ENCODE results near the gene VPS13C.

DNA sequence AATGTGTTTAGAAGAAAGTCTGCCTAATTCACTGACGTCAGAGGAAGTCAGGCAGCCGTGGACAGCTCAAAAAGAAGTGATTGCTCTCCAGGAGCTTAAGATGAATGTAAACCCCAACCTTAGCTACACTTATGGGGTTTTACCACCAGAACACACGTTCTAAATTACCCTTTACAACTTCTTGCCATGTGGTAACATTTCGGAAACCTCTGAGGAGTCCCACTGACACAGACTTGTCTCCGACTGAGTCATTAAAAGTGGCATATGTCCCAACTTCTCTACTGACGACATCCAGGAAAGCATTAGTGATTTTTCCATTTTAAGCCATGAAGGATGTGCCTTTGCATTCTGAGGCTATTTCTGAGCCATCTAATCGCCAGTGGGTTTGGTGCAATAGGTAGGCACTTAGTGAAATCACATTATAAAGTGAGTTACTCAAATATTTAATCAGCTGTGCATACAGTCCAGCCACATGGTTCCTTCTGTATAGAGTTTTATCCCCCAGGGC, 38.9 kb upstream of the VPS13C start:
- no peak for TF ChIP-seq POLR2A (IDR thresholded peaks at IDR 0.05)
- TF ChIP-seq, protein P1, sequence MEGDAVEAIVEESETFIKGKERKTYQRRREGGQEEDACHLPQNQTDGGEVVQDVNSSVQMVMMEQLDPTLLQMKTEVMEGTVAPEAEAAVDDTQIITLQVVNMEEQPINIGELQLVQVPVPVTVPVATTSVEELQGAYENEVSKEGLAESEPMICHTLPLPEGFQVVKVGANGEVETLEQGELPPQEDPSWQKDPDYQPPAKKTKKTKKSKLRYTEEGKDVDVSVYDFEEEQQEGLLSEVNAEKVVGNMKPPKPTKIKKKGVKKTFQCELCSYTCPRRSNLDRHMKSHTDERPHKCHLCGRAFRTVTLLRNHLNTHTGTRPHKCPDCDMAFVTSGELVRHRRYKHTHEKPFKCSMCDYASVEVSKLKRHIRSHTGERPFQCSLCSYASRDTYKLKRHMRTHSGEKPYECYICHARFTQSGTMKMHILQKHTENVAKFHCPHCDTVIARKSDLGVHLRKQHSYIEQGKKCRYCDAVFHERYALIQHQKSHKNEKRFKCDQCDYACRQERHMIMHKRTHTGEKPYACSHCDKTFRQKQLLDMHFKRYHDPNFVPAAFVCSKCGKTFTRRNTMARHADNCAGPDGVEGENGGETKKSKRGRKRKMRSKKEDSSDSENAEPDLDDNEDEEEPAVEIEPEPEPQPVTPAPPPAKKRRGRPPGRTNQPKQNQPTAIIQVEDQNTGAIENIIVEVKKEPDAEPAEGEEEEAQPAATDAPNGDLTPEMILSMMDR (IDR thresholded peaks at IDR 0.05), result no peak
